ENCODE data around the gene CORO2A. TPM values are rescaled to one million over a fixed set of nuclear protein-coding genes. Genes with fewer than 3 reads are reported as not detected.

CORO2A gene
- total and polyA plus RNA-seq, 2 of the 4 experiments (the other 2 are of a cell fraction): 1.9 to 2.2 TPM

DNA sequence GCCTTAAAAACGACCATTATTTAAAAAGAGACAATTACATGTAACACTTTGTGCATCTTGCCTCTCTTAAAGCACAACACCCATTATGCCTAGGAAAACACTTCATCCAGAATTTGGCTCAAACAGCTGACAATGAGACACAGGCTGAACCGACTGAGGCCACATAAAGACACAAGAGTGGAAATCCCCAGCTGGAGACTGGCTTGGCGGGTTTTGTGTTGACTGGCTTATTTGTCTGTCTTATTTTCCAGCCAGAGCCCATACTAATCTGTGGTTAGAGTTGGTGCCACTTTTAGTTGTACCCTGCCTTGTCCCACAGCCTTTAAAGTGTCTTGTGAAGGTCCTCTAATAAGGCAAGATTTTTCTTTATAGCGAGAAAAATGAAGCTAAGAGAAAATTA is 94.6 kb downstream of the CORO2A start:
- H3K4me2 ChIP-seq (ENCODE audit: low read depth, low read length): no peak overlapping the region
- no peaks in the 10 kb centered on the region for H4K20me1 ChIP-seq (ENCODE audit: insufficient read depth, low read length)
- no peak overlapping the region for H2AFZ ChIP-seq (replicated peaks; ENCODE audit: low read length, poor library complexity)
- H2BK15ac ChIP-seq (ENCODE audit: low read depth, low read length): no peak overlapping the region
- no peaks in the 10 kb centered on the region for H3K4me1 ChIP-seq (ENCODE audit: control insufficient read depth, insufficient read depth, low read length)
- no peak overlapping the region for H2BK5ac ChIP-seq (ENCODE audit: low read depth, low read length, poor library complexity, severe bottlenecking)
- no peak overlapping the region for H4K8ac ChIP-seq (ENCODE audit: low read depth in 2 of 2, low read length in 2 of 2)
- dilution Hi-C loops (cut with HindIII; ENCODE audit: low sequenced_read_pairs, unreplicated experiment): no loop called here
- no peak overlapping the region for H4K91ac ChIP-seq (ENCODE audit: insufficient read depth, low read depth, low read length)
- no TSS peak for BruUV-seq (replicated peaks)
- H3K79me1 ChIP-seq (ENCODE audit: low read depth in 1 of 2, low read length in 2 of 2): no peaks in the 10 kb centered on the region
- no peak overlapping the region for H3K4ac ChIP-seq (ENCODE audit: low read depth, low read length)
- H3K14ac ChIP-seq (replicated peaks; ENCODE audit: low read depth, low read length): no peak overlapping the region
- DNase-seq: no peak
- no peak overlapping the region for H3K18ac ChIP-seq (ENCODE audit: low read depth, low read length)
- peaks cover 1% of the 10 kb centered on the region; the same call in 1 of the 2 replicates for H3K36me3 ChIP-seq (ENCODE audit: control insufficient read depth, insufficient read depth, low read length)
- H3K4me3 ChIP-seq (ENCODE audit: insufficient read depth, low read depth, low read length): no peak overlapping the region
- H2BK120ac ChIP-seq (ENCODE audit: low read depth, low read length): no peak overlapping the region
- TF ChIP-seq MAZ (IDR thresholded peaks at IDR 0.05; ENCODE audit: borderline replicate concordance, low read depth, low read length) (no peak), USF2 (IDR thresholded peaks at IDR 0.05; ENCODE audit: low read depth, low read length) (no peak), RFX5 (IDR thresholded peaks at IDR 0.05; ENCODE audit: low read depth, low read length) (no peak), MXI1 (IDR thresholded peaks at IDR 0.05; ENCODE audit: borderline replicate concordance, low read depth, low read length) (no peak)
- H3K9me3 ChIP-seq (ENCODE audit: control insufficient read depth, insufficient read depth, low read length): no peaks in the 10 kb centered on the region
- H3K27ac ChIP-seq (ENCODE audit: insufficient read depth, low read length): no peak overlapping the region
- in situ Hi-C loops (cut with MboI; ENCODE audit: low sequenced_read_pairs): no loop called here
- H3K56ac ChIP-seq (ENCODE audit: extremely low read depth, insufficient read depth, low read length): no peak overlapping the region
- H2AK5ac ChIP-seq (ENCODE audit: low read depth, low read length): no peak overlapping the region
- intact Hi-C loops (cut with micrococcal nuclease): no loop called here
- POLR2A ChIA-PET (ENCODE audit: unreplicated experiment): no interaction called here
- H3K9ac ChIP-seq (ENCODE audit: low read depth, low read length): no peak overlapping the region
- H3K9me1 ChIP-seq (ENCODE audit: insufficient read depth, low read length): no peaks in the 10 kb centered on the region; the same call in 1 of the 2 replicates
- H2AK9ac ChIP-seq (replicated peaks; ENCODE audit: low read depth, low read length, poor library complexity): no peak overlapping the region
- WGBS, 2 experiments (ENCODE audit: extremely low coverage in 2 of 2, insufficient read length in 1 of 2): 100% methylated on average over 1 of the region's 4 CpGs; no CpG with 5 or more reads in 1 of the 2 experiments
- H4K5ac ChIP-seq (ENCODE audit: low read depth, low read length): no peak overlapping the region
- CTCF ChIA-PET: no interaction called here
- no peak overlapping the region for H2BK20ac ChIP-seq (ENCODE audit: low read depth, low read length)
- H3K23ac ChIP-seq (ENCODE audit: low read depth, low read length): no peak overlapping the region
- H3K27me3 ChIP-seq (ENCODE audit: control insufficient read depth, insufficient read depth, low read length): no peaks in the 10 kb centered on the region
- no peak for ATAC-seq (ENCODE audit: low read depth)

All from IMR-90 (cell line).